ENCODE results near the gene OR51B4.

Gene OR51B4

GRCh38 chr11:5293028-5293427 is 8.7 kb downstream of the OR51B4 start:
- no peak for DNase-seq

- no peak for DNase-seq
Observed at GRCh38 chr11:5291207-5291838, 10.4 kb downstream of the OR51B4 start.

- DNase-seq, result no peak
Observed at GRCh38 chr11:5290106-5290505, 11.6 kb downstream of the OR51B4 start.

DNA sequence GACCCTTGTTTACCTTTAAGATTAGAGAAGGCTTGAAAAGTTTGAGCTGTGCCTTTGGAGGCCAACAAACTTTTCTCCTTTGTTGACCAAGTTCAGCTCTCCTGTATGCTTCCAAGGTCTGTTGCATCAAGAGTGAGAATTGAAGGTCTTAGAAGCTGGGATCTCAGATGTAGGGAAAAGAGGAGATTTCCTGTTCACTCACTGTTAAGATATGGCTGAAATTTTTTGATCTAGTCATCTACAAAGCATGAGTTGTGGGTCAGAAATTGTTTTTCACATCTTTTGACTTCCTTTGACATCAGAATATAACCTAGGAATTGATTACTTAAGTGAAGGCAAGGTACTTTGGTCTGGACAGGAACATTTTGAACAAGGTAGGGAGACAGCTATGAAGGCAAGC is 12.1 kb downstream of the OR51B4 start:
- no peak for DNase-seq

DNA sequence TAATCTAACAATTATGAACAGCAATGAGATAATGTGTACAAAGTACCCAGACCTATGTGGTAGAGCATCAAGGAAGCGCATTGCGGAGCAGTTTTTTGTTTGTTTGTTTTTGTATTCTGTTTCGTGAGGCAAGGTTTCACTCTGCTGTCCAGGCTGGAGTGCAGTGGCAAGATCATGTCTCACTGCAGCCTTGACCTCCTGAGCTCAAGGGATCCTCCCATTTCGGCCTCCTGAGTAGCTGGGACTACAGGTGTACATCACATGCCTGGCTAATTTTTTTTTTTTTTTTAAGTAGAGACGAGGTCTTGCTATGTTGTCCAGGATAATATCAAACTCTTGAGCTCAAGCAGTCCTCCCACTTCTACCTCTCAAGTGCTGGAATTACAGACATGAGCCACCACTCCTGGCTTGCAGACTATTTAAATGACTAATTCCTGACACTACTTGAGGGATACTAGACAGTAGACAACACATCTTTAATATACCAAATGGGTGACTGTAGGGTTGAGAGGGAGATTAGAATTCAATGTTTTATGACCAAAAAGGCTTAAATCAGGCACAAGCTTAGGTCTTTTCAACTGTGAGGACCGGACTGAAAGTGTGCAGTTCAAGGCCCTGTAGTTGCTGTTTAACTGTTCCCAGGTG is 12.7 kb downstream of the OR51B4 start:
- DNase-seq, result no peak

DNA sequence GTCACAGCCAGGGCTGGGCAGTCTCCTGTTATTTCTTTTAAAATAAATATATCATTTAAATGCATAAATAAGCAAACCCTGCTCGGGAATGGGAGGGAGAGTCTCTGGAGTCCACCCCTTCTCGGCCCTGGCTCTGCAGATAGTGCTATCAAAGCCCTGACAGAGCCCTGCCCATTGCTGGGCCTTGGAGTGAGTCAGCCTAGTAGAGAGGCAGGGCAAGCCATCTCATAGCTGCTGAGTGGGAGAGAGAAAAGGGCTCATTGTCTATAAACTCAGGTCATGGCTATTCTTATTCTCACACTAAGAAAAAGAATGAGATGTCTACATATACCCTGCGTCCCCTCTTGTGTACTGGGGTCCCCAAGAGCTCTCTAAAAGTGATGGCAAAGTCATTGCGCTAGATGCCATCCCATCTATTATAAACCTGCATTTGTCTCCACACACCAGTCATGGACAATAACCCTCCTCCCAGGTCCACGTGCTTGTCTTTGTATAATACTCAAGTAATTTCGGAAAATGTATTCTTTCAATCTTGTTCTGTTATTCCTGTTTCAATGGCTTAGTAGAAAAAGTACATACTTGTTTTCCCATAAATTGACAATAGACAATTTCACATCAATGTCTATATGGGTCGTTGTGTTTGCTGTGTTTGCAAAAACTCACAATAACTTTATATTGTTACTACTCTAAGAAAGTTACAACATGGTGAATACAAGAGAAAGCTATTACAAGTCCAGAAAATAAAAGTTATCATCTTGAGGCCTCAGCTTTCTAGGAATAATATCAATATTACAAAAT is 13.4 kb downstream of the OR51B4 start:
- DNase-seq, result no peak

DNA sequence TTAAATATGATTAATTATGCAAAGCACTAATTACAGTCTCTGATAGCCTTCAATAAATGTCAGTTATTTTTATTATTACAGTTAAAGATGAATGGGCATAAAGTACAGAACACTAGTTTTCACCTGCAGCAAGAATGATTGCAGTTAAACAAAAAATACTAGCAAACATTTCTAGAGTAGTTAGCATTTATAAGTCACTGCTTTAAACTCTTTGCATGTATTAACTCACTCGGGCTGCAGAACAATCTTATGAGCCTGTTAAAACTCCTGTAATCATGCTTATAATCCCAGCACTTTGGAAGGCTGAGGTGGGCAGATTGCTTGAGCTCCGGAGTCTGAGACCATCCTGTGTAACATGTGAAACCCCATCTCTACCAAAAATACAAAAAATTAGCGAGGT is 14.8 kb downstream of the OR51B4 start:
- no peak for DNase-seq

DNA sequence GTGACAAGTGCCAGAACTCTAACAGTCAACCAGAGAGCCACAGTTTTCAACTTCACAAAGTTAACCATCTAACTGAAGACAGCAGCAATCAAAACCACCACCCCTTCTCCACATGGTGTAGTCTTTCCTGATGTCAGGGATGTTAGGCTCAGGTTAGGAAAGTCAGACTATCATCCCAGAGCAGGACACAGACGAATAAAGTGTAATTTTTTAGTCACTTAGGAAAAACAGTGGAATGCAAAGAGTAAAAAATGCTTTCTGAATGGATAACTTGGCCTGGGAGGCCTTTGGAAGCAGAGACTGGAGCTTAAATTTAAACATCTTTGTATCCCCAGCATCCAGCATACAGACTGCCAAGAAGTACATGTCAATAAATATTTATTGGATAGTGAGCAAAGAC is 15.4 kb downstream of the OR51B4 start:
- DNase-seq, result no peak

DNA sequence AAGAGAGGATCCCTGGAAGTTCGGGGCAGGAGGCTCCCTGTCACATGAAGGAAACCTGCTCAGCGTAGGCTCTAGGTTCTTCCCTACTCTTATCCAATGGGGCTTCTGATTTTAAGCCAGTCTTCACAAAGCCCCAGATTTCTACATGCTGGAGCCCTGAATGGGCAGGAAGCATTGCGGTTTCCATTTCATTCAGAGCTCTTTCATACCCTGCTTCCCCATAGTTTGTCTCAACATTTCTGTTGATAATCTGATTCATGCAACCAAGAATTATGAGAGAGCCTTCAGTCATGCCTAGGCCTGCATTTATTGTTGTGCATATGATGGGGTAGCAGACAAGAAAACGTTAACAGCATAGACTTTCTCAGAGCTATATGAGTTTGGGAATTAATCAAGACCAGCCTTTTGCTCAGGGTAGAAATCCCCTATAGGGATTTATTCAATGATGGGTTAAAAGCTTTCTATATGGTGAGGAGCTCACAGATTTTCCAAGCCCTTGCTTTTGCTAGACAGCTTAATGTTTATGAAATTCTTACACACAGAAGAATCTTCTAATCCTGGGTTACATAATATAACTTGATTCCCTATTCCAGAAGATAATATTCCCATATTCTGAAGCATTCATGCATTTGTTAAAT is 15.9 kb downstream of the OR51B4 start:
- DNase-seq, result no peak

GRCh38 chr11:5284637-5285036 is 17.1 kb downstream of the OR51B4 start:
- no peak for DNase-seq

GRCh38 chr11:5283882-5284281 is 17.9 kb downstream of the OR51B4 start:
- no peak for DNase-seq

DNA sequence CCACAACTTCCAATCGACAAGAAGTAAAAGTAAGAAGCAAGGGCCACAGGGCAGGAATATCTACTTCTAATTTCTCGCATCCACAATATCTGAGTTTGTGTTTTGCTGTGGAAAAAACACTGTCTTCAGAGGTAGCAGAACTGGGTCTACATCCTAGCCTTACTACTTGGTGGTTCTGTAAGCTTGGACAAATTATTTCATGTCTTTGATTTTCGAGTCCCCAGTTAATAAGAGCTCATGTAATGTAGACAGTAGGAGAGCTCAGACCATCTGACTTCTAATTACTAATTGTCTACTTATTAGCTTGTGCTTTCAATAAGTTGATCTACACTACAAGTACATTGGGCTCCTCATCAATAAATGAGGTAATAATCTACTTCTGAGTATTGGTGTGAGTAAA is 18.7 kb downstream of the OR51B4 start:
- DNase-seq, result no peak

DNA sequence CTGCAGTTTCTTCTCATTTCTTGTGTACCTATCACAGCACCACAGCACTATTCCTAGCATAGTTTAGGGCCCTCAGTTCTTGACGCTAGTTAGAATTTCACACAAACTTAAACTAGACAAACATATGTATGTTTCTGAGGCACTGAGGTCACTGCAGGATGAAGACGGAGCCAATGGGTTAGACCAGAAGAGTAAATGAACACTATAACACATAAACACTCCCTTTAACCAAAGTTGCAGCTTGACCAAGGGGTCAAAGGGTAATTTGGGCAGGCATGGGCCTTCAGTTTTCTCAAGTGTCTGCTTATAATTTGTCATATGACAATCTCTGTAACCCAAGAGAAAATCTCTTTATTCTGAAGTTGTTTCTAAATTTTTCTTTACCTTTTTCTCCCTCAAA is 19.1 kb downstream of the OR51B4 start:
- no peak for DNase-seq

DNA sequence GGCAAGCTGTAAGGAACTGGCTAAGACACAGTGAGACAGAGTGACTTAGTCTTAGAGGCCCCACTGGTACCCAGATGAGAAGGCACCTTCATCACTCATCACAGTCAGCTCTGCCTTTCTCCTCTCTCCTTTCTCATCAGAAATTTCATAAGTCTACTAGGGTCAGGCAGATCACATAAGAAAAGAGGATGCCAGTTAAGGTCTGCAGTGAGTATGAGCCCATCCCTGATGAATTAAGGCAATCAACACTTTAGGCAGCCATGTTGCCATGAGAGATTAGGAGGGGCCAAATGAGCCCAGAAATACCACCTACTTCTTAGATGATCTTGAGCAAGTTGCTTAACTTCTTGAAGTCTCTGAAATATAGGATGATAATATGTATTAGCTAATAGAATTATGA is 20.1 kb downstream of the OR51B4 start:
- no peak for DNase-seq

DNA sequence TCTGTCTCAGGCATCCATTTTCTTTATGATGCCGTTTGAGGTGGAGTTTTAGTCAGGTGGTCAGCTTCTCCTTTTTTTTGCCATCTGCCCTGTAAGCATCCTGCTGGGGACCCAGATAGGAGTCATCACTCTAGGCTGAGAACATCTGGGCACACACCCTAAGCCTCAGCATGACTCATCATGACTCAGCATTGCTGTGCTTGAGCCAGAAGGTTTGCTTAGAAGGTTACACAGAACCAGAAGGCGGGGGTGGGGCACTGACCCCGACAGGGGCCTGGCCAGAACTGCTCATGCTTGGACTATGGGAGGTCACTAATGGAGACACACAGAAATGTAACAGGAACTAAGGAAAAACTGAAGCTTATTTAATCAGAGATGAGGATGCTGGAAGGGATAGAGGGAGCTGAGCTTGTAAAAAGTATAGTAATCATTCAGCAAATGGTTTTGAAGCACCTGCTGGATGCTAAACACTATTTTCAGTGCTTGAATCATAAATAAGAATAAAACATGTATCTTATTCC is 21.1 kb downstream of the OR51B4 start:
- peak; percentile 1 for DNase-seq

- DNase-seq, result no peak
Observed at GRCh38 chr11:5279471-5280090, 22.2 kb downstream of the OR51B4 start.

GRCh38 chr11:5277807-5278382 is 23.9 kb downstream of the OR51B4 start:
- no peak for DNase-seq

DNA sequence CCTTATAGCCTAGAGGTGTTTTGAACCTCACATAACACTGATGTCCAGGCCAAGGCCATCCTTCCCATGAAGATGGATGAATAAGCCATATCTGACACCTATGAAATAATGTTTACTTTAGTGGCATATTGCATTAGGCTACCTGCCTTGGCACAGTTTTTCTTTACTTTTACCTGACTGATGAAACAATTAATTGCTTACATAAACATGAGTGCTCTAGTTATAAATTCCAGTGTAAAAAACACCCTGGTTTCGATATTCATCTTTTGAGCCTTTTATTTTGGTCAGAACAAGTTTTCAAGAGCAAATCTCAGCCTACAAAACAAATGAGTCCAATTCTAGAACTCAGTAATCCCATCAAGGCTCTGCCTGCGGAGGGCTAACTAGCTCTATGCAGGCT is 25.0 kb downstream of the OR51B4 start:
- DNase-seq, result no peak

- no peak for DNase-seq
Observed at GRCh38 chr11:5275369-5276110, 26.2 kb downstream of the OR51B4 start.

DNA sequence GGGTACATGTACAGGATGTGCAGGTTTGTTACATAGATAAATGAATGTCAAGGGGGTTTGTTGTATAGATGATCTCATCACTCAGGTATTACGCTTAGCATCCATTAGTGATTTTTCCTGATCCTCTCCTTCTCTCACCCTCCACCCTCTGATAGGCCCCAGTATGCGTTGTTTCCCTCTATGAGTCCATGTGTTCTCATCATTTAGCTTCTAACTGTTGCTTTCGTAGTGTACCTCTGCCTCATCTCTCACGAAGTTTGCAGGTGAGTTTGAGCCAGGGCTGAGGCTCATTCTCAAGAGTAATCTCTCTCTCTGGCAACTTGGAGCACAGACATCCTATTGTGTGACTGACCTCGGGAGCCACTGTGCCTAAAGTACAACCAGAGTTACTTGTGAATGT is 27.4 kb downstream of the OR51B4 start:
- no peak for DNase-seq

- no peak for DNase-seq
Observed at GRCh38 chr11:5272395-5273017, 29.2 kb downstream of the OR51B4 start.

Measured in GF-D8 (cell line).